ENCODE data around the gene THOP1.

The THOP1 gene

GRCh38 chr19:2850256-2850925, 65.1 kb downstream of the THOP1 start:
- DNase-seq, result no peak

GRCh38 chr19:2852598-2852997, 67.3 kb downstream of the THOP1 start:
- no peak for DNase-seq

- DNase-seq, result no peak
Observed at GRCh38 chr19:2853015-2853606, 67.8 kb downstream of the THOP1 start.

GRCh38 chr19:2854849-2855248, 69.5 kb downstream of the THOP1 start:
- no peak for DNase-seq

GRCh38 chr19:2856457-2857050, 71.3 kb downstream of the THOP1 start:
- no peak for DNase-seq

GRCh38 chr19:2858864-2859263, 73.6 kb downstream of the THOP1 start:
- DNase-seq, result no peak

GRCh38 chr19:2863816-2864215, 78.5 kb downstream of the THOP1 start:
- no peak for DNase-seq

Measured in amygdala (tissue), 56 donors.